Measurements from ENCODE around the gene NDUFB11.

GRCh38 chrX:47138171-47138570 lies 6.3 kb downstream of the NDUFB11 start:
- TF ChIP-seq FOXP2 (optimal IDR thresholded peaks at IDR 0.05; ENCODE audit: control extremely low read depth, extremely low read length, insufficient read depth) (no peak), EZH2 (IDR thresholded peaks at IDR 0.05) (no peak)

All from SK-N-MC (cell line).